ENCODE data around the gene GP1BA.

GP1BA gene

DNA sequence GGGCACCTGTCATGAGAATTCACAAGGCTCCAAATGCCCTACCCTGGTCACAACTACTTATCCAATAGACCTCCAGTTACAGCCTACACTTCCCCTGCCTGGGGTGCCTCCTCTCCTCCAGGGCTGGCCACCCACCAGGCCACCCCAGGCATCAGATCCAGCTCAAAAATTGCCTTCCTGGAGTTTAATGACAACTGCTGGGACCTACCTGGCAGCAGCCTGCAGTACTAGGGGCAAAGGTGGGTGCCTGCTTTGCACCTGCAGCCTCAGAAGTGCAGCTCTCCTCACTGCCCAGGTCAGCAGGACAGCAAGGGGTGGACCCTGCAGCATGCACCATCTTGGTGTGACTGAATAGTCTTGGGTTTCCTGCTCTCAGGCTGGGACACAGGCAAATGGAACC is 3.6 kb downstream of the GP1BA start:
- no peak for DNase-seq (ENCODE audit: low read depth in 1 of 2, low spot score in 1 of 2)
- in situ Hi-C loops (cut with HindIII; ENCODE audit: low pct_unique_long_range_greater_than_20kb, low sequenced_read_pairs): no loop called here
- TF ChIP-seq JUND (IDR thresholded peaks at IDR 0.05; ENCODE audit: low read depth): no peak

DNA sequence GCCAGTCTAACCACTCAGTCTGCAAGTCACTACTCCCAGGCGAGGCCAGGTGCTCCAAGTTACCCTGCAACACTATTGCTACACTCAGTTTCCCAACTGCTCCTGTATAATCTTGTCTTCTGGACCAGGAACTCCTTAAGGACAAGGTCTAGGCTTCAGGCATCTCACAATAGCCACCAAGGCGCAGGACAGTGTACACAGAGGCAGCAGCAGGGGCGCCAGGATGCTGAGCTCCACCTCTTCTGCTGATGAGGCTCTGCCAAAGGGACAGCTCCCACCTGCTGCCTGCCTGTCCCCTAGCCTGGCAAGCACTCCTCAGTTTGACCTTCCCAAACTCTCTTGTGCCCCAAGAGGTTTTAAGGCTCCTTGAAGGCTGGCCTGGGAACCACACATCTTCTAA is 4.4 kb downstream of the GP1BA start:
- no peak for TF ChIP-seq JUND (IDR thresholded peaks at IDR 0.05; ENCODE audit: low read depth)
- no peak for DNase-seq (ENCODE audit: low read depth in 1 of 2, low spot score in 1 of 2)
- in situ Hi-C loops (cut with HindIII; ENCODE audit: low pct_unique_long_range_greater_than_20kb, low sequenced_read_pairs): no loop called here

DNA sequence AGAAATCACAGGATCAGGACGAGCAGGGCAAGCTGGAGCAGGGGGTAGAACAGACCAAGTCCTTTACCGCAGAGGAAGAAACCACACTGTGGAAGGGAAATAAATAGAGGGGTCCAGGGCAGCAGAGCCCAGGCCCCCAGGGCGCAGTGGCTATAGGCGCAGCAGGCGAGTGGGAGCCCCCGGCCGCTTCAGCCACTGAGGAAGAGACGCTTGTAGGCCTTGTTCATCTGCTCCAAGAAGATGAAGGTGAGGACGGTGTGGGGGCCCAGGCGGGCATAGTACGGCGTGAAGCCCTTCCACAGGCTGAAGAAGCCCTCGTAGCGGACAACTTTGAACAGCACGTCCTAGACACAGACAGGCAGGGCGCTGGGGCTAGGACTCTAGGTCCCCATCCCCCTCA is 5.5 kb downstream of the GP1BA start:
- no peak for TF ChIP-seq JUND (IDR thresholded peaks at IDR 0.05; ENCODE audit: low read depth)
- no peak for DNase-seq (ENCODE audit: low read depth in 1 of 2, low spot score in 1 of 2)
- in situ Hi-C loops (cut with HindIII; ENCODE audit: low pct_unique_long_range_greater_than_20kb, low sequenced_read_pairs): no loop called here

DNA sequence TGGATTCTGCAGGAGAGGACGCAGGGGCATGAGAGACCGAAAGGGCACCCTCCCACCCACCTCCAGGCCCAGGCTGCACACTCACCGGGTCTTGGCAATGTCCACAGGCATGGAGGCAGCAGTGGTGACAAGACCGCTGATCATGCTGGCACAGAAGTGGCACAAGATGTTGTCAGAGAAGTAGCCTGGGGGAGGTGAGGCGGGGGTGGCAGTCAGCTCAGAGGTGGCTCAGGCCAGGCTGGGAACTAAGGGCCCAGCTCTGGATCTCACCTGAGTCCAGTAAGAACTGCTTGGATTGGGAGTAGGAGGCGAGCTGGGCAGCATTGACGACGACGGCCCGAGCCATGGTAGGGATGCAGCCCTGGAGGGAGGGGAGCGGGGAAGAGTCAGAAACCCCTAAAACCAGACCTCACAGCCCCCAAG is 6.0 kb downstream of the GP1BA start:
- in situ Hi-C loops (cut with HindIII; ENCODE audit: low pct_unique_long_range_greater_than_20kb, low sequenced_read_pairs): no loop called here
- no peak for DNase-seq (ENCODE audit: low read depth in 1 of 2, low spot score in 1 of 2)
- no peak for TF ChIP-seq JUND (IDR thresholded peaks at IDR 0.05; ENCODE audit: low read depth)

DNA sequence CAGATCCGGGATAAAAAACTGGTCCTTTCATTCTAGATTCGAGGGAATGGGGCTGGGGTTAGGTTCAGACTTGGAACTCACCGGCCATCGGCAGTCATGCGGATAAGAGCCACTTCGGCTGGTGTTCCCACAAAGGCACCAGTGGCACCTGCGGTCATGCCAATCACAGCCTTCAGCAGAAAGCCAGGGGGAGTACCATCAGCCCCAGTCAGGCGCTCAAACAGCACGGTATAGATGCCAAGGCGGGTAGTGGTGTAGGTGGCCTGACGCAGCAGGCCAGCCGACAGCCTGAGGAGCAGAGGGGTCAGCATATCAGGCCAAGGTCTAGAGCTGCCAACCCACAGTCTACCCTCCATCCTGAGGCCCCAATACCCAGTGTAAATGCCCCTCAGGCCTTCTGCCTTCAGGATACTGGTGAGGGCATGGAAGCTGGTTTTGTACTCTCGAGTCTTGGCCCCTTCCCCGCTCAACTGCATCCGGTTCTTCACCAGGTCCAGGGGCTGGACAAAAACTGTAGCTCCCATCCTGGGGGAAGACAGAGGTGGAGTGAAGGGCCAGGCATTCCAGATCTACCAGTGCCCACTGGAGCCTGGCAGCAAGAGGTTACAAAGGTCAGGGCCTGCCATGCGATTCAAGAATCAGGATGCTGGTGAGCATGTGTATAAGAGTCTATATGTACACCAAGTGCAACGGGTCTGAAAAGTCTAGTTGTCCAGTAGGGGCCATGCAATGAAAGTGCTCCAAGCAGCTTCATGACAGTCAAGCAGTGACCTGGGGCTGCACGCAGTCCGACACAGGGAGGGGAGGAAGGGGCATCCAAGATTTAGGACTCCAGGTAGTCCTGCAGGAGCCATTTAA is 6.8 kb downstream of the GP1BA start:
- no peak for DNase-seq (ENCODE audit: low read depth in 1 of 2, low spot score in 1 of 2)
- TF ChIP-seq JUND (IDR thresholded peaks at IDR 0.05; ENCODE audit: low read depth): no peak
- in situ Hi-C loops (cut with HindIII; ENCODE audit: low pct_unique_long_range_greater_than_20kb, low sequenced_read_pairs): no loop called here

DNA sequence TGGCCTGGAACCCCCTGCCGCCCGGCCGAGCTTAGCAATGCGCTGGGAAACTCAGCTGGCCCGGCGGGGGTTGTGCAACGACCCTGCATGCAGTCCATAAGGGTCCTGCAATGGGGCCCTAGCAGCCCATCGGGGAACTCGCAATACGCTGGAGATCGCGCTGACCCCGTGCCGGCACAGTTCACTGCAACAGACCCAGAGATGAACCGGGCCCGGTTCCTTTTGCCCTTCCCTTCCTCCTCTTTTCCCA is 7.4 kb downstream of the GP1BA start:
- in situ Hi-C loops (cut with HindIII; ENCODE audit: low pct_unique_long_range_greater_than_20kb, low sequenced_read_pairs): no loop called here
- DNase-seq (ENCODE audit: low read depth in 1 of 2, low spot score in 1 of 2): no peak
- TF ChIP-seq JUND (IDR thresholded peaks at IDR 0.05; ENCODE audit: low read depth): no peak

DNA sequence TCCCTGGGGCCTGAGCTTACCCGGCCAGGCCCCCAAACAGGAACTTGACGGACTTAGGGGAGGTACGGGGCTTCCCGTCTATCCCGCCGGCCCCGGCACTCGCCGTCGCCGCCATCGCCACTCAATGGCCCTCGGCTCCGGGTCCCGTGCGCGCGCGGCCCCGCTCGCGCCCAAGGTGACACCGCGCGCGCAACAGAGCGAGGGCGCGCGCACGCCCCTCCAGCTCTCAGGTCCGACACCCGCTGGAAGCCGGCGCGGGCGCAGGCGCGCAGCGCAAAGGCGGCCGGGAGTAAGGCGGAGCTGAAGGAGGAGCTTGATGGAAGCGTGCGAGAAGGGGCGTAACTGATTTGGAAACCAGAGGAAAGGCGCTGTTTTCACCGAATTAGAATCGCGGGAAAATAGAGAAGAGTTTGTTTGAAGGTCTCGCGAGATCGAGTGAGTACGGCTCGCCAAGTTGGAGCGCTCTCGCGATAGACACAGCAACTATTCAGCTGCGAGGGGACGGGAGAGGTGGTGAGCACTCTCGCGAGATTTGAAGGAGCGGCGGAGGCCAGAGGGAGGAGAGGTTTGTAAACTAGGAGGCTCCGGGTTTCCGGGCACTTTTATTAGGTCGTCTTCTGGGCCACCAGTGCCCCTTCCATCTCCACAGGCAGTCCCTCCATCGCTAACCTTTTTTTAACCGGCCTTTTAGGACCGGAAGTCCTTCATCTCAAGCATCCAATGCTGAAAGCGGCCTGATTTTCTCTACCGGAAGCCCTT is 7.9 kb downstream of the GP1BA start, which contains the start of the genes RNF167 and SLC25A11:
Gene RNF167 (plus strand): TSS at position 473 of the 759 bp plus-strand sequence. CDS start 642 bp downstream, outside the sequence.
Gene SLC25A11 (minus strand): TSS at position 251 of the 759 bp plus-strand sequence. CDS start 136 bp downstream, at position 115.
- peak; percentile 93 to 99 for DNase-seq (ENCODE audit: low read depth in 1 of 2, low spot score in 1 of 2)
- no peak for TF ChIP-seq JUND (IDR thresholded peaks at IDR 0.05; ENCODE audit: low read depth)
- in situ Hi-C loops (cut with HindIII; ENCODE audit: low pct_unique_long_range_greater_than_20kb, low sequenced_read_pairs): no loop called here

DNA sequence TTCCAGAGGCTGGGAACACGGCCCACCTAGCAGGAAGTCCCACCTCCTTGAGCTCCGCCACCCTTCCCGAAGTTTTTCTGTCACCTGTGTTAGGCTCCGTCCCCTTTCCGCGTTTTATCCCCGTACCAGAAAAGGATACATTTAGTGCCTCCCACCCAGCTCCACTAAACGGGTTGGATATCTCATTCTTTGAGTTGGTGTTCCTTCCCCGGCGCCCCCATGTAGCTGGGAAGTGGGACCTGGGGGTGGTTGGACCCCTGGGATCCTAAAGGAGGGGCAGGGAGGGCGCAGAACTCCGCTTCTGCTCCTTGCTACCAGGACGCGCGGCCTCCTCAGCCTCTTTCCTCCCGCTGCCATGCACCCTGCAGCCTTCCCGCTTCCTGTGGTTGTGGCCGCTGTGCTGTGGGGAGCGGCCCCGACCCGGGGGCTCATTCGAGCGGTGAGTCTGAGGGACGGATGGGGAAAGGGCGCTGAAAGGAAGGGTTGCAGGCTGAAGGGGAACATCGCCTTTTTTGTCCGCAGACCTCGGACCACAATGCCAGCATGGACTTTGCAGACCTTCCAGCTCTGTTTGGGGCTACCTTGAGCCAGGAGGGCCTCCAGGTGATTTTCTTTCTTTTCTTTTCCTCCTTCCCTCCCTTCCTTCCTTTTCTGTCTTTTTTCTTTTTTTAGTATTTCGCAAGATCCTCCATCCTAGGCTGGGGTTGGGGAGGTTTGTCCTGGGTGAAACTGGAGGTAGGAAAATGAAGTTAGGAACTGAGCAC is 8.7 kb downstream of the GP1BA start:
- in situ Hi-C loops (cut with HindIII; ENCODE audit: low pct_unique_long_range_greater_than_20kb, low sequenced_read_pairs): no loop called here
- DNase-seq (ENCODE audit: low read depth in 1 of 2, low spot score in 1 of 2): peak in 1 of 2 experiments; percentile 59
- TF ChIP-seq JUND (IDR thresholded peaks at IDR 0.05; ENCODE audit: low read depth): no peak

DNA sequence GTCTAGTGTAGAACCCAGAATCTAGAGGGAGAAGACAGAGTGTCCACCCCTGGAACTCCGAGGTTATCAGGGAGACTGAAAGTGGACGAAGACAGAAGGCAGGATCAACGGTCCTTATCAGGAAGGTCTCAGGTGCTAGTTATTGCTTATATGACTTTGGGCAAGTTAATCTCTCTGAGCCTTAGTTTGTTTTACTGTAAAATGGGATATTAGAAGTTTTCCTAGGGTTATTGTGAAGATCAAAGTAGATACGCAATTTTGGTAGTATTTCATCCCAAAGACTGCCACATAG is 9.2 kb downstream of the GP1BA start:
- in situ Hi-C loops (cut with HindIII; ENCODE audit: low pct_unique_long_range_greater_than_20kb, low sequenced_read_pairs): no loop called here
- no peak for DNase-seq (ENCODE audit: low read depth in 1 of 2, low spot score in 1 of 2)
- no peak for TF ChIP-seq JUND (IDR thresholded peaks at IDR 0.05; ENCODE audit: low read depth)

DNA sequence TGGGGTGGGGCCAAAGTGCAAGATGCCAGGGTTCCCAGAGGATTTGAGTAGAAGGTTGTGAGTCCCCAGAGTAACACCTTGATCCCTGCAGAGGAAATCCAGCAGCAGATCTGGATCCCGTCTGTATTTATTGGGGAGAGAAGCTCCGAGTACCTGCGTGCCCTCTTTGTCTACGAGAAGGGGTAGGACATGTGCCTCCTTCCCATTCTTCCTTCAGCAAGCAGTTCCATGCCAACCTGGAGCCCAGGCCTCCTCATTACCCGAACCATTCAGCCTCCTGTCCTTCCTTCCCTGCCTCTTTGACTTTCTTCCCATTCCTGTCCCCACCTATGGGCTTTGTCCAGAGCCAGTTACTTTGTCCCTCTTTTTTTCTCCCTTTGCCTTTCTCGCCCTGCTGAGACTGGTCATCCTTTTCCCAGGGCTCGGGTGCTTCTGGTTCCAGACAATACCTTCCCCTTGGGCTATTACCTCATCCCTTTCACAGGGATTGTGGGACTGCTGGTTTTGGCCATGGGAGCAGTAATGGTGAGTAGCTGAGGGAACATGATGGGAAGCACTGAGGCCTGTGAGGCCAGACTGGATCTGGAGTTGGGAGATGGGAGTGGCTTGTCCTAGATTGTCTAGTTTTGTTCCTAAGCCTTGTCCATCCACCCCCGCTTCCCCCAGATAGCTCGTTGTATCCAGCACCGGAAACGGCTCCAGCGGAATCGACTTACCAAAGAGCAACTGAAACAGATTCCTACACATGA is 10.9 kb downstream of the GP1BA start:
- no peak for DNase-seq (ENCODE audit: low read depth in 1 of 2, low spot score in 1 of 2)
- TF ChIP-seq JUND (IDR thresholded peaks at IDR 0.05; ENCODE audit: low read depth): no peak
- in situ Hi-C loops (cut with HindIII; ENCODE audit: low pct_unique_long_range_greater_than_20kb, low sequenced_read_pairs): no loop called here

DNA sequence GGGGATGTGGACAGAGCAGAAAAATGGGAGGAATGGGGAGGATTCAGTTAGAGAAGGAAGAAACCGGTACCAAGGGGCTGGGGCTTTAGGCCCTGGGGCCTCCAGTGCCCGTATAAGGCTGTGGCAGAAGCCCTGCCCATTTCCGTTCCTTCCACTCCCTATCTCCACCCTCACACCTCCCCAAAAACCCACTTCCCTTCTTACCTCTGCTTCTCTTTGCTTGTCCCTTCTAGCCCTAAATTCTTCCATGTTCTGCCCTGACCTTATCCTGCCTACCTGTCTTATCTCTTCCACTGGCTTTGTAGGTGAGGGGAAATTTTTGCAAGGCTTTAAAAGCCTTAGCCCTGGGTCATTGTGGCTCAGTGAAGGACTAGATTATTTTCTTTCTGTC is 12.1 kb downstream of the GP1BA start:
- no peak for DNase-seq (ENCODE audit: low read depth in 1 of 2, low spot score in 1 of 2)
- no peak for TF ChIP-seq JUND (IDR thresholded peaks at IDR 0.05; ENCODE audit: low read depth)
- in situ Hi-C loops (cut with HindIII; ENCODE audit: low pct_unique_long_range_greater_than_20kb, low sequenced_read_pairs): no loop called here

DNA sequence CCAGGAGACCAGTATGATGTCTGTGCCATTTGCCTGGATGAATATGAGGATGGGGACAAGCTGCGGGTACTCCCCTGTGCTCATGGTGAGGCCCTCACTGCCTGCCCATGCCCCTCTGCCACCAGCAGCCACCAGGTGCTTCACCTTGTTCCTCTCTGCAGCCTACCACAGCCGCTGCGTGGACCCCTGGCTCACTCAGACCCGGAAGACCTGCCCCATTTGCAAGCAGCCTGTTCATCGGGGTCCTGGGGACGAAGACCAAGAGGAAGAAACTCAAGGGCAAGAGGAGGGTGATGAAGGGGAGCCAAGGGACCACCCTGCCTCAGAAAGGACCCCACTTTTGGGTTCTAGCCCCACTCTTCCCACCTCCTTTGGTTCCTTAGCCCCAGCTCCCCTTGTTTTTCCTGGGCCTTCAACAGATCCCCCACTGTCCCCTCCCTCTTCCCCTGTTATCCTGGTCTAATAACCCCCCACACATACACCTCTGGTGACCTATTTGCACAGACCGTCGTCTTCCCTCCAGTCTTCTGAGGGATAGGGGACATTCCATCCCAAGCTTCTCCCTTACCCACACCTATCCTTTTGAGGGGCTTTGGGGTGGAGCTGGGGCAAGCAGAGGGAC is 12.6 kb downstream of the GP1BA start:
- in situ Hi-C loops (cut with HindIII; ENCODE audit: low pct_unique_long_range_greater_than_20kb, low sequenced_read_pairs): no loop called here
- DNase-seq (ENCODE audit: low read depth in 1 of 2, low spot score in 1 of 2): no peak
- no peak for TF ChIP-seq JUND (IDR thresholded peaks at IDR 0.05; ENCODE audit: low read depth)

All from T47D (cell line).